CD4-positive, alpha-beta T cell treated with Interleukin-12 subunit alpha and Interleukin-12 subunit beta, for 1 hour (primary cell): ENCODE data around the gene SCUBE1.

Experiments used
- DNase-seq: peaks from one replicate; pipeline ENCODE4 v3.0.0-alpha.2; 2020

Gene SCUBE1

GRCh38 chr22:43170131-43170480, 173.1 kb downstream of the SCUBE1 start:
- no peak for DNase-seq

DNA sequence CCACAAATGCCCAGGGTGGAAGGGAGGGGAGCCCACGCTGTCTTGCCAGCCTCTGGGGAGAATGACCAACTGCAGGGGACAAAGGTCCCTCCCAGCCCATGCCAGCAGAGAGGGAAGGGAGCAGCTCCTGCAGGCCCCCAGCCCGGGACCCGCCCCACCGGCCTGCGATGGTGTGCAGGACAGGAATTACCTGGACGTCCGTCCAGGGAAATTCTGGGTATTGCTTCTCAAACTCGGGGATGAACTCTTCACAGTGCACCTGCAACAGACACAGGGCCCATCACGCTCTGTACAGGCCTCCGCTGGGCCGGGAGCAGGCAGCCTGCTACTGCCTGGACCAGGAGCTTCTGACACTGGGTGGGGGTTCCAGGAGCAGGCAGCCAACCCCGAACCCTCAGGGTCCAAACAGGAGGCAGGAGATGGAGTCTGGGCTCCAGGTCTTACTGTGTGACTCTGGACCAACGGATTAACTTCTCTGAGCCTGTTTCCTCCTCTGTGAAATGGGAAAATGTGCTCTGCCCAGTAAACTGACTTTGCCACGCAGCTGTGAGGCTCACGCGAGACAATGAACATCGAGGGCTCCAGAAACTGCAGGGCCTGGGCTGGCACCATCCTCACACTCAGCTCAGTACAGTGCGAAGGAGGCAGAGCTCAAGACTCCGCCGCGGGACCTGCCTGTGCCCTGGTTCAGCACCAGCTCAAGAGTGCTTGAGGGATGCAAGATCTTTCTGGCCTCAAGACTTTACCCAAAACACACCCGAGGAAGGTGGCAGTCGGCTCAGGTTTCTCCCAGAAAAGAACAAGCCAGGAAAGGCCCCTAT, 173.7 kb downstream of the SCUBE1 start:
- no peak for DNase-seq

DNA sequence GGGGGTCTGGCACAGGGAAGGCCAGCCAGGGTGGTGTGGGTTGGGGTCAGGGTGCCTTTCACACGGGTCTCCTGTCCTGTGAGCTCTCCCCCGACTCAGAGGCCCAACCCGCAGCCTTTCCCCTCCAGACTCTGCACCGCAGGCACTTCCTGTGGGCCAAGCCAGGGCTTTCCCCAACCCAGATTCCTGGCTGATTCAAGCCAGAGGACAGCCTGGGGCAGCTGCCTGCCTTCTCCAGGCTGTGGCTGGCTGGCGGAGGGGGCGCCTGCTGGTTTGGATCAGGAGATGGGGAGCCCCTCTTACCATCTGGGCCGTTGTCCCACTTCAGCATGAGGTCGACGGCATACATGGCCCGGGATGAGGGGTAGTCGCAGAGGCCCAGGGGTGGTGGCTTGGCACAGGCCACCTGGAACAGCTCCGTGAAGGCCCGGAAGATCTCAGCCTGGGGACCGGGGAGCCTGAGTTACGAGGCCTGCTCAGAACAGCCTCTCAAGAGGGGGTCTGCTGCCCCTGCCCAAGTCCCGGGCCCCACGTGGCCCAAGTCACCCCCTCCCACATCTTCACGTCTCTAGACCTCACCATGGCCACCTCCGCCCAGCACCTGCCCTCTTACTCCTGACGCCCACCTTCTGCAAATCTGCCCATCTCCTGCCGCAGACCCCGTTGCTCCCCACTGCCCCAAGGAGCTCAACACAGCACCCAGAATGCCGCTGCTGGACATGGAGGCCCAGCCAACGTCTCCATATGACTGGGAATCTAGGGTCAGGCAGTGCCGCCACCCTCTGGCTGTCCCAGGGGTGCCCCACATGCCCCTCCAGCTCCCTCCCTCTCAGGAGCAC, 174.5 kb downstream of the SCUBE1 start:
- DNase-seq = no peak

DNA sequence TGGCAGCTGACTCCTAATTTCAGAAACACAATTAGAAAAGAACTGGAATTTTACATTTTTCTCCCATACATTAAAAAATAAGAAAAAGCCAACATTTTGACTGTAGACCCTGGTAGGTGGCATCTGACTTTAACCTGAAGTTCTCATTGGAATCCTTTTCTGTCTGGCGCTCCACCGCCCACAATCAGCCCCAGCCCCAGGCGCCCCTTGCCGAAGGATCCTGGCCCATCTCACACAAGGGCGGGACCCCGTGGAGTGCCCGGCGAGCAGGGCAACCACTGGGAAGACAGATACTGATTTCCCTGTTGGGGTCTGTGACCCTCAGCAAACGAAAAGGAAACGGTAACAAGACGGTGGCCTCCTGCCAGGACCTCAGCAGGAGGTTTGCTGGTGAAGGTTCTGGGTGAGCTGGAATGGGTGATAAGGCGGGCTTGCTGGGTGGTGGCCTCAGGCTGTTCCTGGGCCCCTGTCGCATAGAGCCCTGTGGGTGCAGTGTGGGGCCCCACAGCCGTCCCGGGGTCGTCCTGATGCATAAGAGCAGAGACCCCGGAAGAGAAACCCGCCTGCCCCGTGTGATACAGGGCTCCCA, 176.1 kb downstream of the SCUBE1 start:
- no peak for DNase-seq

GRCh38 chr22:43166132-43166930, 176.8 kb downstream of the SCUBE1 start:
- no peak for DNase-seq

- no peak for DNase-seq
Observed at GRCh38 chr22:43164636-43165035, 178.5 kb downstream of the SCUBE1 start.

DNA sequence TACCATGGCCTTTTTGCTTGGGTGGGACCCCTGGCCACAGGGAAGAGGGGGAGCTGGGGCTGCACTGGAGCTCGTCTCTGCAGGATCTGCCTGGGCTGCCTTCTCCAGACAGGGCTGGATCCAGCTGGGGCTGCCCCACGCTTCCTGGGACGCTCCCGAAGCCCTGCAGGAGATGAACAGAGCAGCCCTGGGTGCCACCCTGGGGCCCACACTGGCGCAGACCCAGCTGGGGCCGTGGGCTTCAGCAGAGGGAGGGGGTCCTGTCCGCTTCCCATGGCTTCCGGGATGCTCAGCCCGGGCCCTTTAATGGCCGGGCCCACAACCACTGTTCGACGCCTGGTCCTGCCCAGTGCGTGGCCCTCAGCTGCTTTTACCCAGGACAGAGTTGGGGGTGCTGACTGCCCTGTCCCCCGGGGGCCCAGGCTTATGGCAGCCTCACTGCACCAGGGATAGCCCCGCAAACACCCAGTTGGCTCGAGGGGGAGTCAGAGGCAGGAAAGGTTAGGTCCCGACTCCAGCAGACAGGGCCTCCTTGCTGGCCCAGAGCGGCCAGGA, 179.9 kb downstream of the SCUBE1 start:
- DNase-seq = no peak

GRCh38 chr22:43162412-43163150, 180.6 kb downstream of the SCUBE1 start:
- DNase-seq = no peak

GRCh38 chr22:43160497-43161126, 182.6 kb downstream of the SCUBE1 start:
- no peak for DNase-seq

- no peak for DNase-seq
Observed at GRCh38 chr22:43159484-43160178, 183.5 kb downstream of the SCUBE1 start.

DNA sequence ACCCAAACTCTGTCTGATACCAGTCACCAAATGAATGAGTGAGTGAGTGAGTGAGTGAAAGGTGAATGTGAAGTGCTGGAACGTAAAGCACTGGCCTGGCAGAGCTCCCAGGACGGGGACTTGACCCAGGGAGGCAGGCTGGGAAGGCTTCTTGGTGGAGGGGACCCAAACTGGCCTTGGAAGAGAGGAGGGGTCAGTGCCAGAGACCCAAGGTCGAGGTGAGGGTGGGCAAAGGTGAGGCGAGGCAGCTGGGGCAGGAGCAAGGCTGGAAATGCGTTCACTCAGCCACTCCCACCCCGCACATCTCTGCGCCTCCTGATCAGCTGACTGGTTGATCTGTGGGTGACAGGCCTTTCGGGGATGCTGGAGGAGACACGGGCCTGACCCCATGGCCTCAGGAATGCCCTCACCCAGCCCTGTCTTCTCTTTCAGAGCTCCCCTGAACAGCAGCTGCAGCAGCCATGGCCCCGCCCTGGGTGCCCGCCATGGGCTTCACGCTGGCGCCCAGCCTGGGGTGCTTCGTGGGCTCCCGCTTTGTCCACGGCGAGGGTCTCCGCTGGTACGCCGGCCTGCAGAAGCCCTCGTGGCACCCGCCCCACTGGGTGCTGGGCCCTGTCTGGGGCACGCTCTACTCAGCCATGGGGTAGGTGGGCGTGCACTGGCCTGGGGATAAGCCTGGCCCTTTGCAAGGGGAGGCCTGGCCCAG, 184.2 kb downstream of the SCUBE1 start:
- DNase-seq = no peak

- DNase-seq = no peak
Observed at GRCh38 chr22:43157874-43158546, 185.2 kb downstream of the SCUBE1 start.

DNA sequence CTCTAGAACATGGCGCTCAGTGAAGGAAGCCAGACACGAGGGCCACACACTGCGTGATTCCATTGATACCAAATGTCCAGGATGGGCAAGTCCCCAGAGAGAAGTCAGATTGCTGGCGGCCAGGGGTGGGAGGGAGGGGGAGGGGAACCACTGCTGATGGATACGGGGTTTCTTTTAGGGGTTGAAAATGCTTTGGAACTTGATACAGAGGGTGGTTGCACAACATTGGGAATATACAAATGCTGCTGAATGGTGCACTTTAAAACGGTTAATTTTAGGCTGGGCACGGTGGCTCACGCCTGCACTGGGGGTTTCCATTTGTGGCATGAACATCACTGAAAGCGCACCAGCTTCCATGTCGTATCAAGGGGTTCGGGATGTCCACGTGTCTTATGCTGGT, 186.8 kb downstream of the SCUBE1 start:
- no peak for DNase-seq

GRCh38 chr22:43155789-43156188, 187.4 kb downstream of the SCUBE1 start:
- no peak for DNase-seq

DNA sequence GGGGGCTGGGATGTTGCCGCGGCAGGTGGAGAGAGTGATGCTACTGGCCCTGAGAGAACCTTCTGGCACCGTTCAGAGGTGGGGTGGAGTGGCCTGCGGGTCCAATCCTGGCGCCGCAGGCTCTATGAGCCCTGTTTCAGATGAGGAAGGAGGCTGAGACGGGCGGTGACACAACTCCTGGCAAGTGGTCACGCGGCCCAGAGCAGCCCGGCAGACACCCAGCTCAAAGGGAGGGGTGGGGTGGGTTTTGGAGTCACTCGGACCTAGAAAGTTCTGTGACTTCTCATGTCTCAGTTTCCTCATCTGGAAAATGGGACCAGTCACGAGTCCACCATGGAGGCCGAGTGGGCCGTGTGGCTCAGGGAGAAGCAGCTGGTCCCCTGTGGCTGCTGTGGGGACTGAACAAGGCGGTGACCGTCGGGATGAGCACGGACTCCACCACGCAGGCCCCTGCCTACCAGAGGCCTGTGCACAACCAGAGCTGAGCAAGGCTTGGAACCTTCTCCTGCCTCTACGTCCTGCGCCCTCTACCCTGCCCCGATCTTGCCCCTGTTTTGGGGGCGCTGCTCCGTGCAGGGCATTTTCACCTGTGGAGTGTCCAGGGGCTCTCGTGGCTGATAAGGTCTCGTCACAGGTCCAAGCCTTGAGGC, 188.2 kb downstream of the SCUBE1 start:
- no peak for DNase-seq

DNA sequence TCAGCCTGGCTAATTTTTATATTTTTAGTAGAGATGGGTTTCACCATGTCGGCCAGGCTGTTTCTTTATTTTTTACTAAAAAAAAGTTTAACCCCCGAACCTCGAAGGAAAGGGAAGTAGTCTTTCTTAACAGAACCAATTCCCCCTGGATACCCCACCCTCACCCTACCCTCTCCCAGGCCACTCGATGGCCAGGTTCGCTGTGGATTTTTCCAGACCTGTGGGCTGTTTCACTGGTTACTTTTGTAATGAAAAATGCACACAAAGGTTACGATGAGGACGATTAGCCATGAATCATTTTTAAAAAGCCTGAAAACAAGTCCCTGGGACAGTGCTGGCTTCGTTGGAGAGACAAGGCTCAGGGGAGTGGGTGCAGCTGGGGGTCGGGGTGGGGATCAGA, 189.3 kb downstream of the SCUBE1 start:
- DNase-seq = no peak

GRCh38 chr22:43152357-43153071, 190.7 kb downstream of the SCUBE1 start:
- DNase-seq = peak; percentile 61

GRCh38 chr22:43152003-43152356, 191.2 kb downstream of the SCUBE1 start:
- peak; percentile 15 for DNase-seq
